Mucosa of descending colon (tissue), 3 donors: ENCODE data around the gene TACSTD2. TPM values are rescaled to one million over a fixed set of nuclear protein-coding genes. Genes with fewer than 3 reads are reported as not detected.
"Not testable (repeated sequence)": the region's sequence is repeated elsewhere in the genome, so short reads cannot be mapped to it uniquely, and the experiment has no call there.

Experiments
- ATAC-seq: fragments of 200-7000 bp; cut with Tn5 transposase; one replicate; pipeline ENCODE4 v1.9.1; 2020; ENCODE audit warnings: mild to moderate bottlenecking, moderate library complexity
- DNase-seq, 3 donors: peaks; one replicate each; pipeline ENCODE4 v3.0.0-alpha.2; 2020
- H3K36me3 ChIP-seq: fragments of 200-600 bp; one replicate; pipeline ENCODE4 v1.8.0; 2021; ENCODE audit warnings: low read depth, mild to moderate bottlenecking
- H3K4me1 ChIP-seq: fragments of 200-600 bp; one replicate; pipeline ENCODE4 v1.8.0; 2021; ENCODE audit warnings: low read depth, mild to moderate bottlenecking
- H3K4me3 ChIP-seq: fragments of 200-600 bp; one replicate; pipeline ENCODE4 v1.8.0; 2021; ENCODE audit warnings: mild to moderate bottlenecking
- H3K9me3 ChIP-seq: fragments of 200-600 bp; one replicate; pipeline ENCODE4 v1.8.0; 2021; ENCODE audit warnings: mild to moderate bottlenecking
- intact Hi-C, 2 donors: fragments of 100-400 bp; cut with DNase I in 1 of 2; cut with micrococcal nuclease in 1 of 2; formaldehyde crosslinking; loops; one replicate each; pipeline versions ENCODE4 v1.11.0 to v1.11.1; 2022; cut with DNase I, micrococcal nuclease
- total RNA-seq, 3 donors: library from RNA; stranded (reverse); fragmentation: NEBNext Ultra II Directional in 2 of 3; extraction: Animal tissue kit (Norgen Biotek cat#: 25700) in 2 of 3; gene quantifications; one replicate each; pipeline versions ENCODE4 v1.2.1 to v1.2.4, GENCODE V29; 2021 to 2023
- TF ChIP-seq, protein P1 (sequence below): fragments of 200-600 bp; IDR thresholded peaks from one replicate; pipeline ENCODE4 v1.8.0; 2022; ENCODE audit warnings: antibody characterized with exemption, mild to moderate bottlenecking
- donor health status: DM: no; HTN: no; CAD: no; lungs with moderate emphysema.
- donor health status: DM: no; HTN: no; CAD: no.
- donor health status: DM: no; HTN: yes; CAD: no.

Gene TACSTD2
- total RNA-seq, 3 donors from 2014 or later = 0.23 to 0.65 (median 0.32) TPM

DNA sequence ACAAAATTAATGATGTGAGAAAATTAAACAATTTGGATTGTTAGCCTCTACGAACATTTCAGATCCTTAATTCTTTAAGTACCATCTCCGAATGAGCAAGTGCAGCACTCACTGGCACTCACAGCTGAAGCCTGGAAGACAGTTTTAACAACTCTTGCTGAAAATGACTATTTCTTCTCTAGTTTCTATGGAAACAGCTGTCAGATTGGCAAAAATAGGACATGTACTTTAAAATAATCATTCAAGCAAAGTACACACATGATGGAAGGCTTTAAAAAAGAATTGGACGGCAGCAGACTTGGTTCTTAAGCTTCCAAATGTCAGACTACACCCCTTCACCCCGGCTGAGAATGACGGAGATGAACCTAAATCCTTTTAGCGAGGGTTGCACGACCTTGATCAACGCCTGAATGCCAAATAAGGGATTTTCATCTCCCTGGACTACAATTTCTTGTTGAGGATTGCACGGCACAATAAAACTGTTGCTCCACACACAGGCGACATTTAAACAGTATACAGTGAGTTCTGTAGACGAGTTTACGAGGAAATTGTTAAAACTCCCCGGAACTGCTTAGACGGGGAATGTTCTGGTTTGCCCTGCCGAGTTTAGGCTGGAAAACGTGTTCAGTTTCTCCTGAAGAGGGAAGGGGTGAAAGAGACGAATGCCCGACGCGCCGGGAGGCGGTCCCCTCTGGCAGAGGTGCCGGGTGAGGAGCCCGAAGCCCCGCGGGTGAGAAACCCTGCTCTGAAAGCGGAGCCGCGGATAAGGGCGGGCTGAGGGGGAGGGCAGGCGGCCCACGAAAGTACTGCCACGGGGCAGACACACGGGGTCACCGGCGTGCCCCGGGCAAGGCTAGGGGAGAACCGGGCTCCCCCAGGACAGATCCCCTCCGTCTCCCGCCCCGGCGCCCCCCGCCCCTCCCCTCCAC is 31.2 kb downstream of the TACSTD2 start:
- DNase-seq (peak; percentile 82 to 89 (median 89)), ATAC-seq (peak; percentile 83)
- TF ChIP-seq, protein P1, sequence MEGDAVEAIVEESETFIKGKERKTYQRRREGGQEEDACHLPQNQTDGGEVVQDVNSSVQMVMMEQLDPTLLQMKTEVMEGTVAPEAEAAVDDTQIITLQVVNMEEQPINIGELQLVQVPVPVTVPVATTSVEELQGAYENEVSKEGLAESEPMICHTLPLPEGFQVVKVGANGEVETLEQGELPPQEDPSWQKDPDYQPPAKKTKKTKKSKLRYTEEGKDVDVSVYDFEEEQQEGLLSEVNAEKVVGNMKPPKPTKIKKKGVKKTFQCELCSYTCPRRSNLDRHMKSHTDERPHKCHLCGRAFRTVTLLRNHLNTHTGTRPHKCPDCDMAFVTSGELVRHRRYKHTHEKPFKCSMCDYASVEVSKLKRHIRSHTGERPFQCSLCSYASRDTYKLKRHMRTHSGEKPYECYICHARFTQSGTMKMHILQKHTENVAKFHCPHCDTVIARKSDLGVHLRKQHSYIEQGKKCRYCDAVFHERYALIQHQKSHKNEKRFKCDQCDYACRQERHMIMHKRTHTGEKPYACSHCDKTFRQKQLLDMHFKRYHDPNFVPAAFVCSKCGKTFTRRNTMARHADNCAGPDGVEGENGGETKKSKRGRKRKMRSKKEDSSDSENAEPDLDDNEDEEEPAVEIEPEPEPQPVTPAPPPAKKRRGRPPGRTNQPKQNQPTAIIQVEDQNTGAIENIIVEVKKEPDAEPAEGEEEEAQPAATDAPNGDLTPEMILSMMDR = no peak
- H3K9me3 ChIP-seq = no peaks in the 10 kb centered on the region
- H3K4me3 ChIP-seq = peak overlapping the region; percentile 84
- intact Hi-C loops = loop anchor here in 1 of 2 donors (5.0 kb wide), 1 partner anchor 831 kb away; no protein-coding TSS in a partner anchor
- peaks cover 4% of the 10 kb centered on the region for H3K4me1 ChIP-seq
- H3K36me3 ChIP-seq = no peaks in the 10 kb centered on the region

DNA sequence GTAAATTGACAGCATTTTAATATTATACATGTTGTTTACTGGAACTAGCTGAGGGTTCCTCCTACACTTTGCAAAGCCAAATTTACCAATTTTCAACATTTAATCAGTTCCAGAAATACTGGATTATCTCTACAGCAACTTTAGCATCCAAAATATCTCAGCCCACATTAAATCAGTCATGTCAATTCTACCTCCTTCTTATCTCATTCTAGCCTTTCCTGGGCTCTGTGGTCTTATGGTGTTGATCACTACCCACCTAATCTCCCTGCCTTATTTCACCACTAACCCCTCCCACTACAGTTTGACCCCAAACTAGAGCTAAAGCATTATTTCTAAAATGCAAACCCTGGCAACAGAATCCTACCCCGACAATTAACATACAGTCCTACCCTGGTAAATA is 33.8 kb downstream of the TACSTD2 start:
- H3K36me3 ChIP-seq = no peaks in the 10 kb centered on the region
- H3K4me3 ChIP-seq = no peak overlapping the region
- DNase-seq (no peak), ATAC-seq (no peak)
- no peaks in the 10 kb centered on the region for H3K9me3 ChIP-seq
- TF ChIP-seq, protein P1 = no peak
- H3K4me1 ChIP-seq = peaks cover 4% of the 10 kb centered on the region
- intact Hi-C loops = no loop called here

DNA sequence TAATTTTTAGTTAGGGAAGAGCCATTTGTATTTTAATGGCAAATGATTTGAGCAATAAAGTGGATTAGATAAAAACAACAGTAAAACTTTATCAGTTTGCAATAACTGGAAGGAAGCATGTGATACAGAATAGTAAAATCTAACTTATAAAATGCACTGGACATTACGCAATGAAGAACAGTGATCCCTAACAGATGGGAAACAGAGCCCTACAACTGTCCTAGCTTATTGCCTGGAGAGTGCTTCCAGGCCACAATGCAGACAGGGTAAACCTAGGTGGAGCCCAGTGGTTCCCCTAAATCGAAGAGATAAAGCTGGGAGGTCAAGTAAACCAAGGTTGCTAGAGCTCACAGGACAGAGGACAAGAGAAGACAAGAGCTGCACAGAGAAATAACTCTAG is 37.5 kb downstream of the TACSTD2 start:
- ATAC-seq = peak; percentile 75
- H3K36me3 ChIP-seq = no peaks in the 10 kb centered on the region
- peak in 1 of 3 donors; percentile 22 for DNase-seq
- no peak overlapping the region for H3K4me3 ChIP-seq
- H3K9me3 ChIP-seq = no peaks in the 10 kb centered on the region
- intact Hi-C loops = no loop called here
- H3K4me1 ChIP-seq = no peaks in the 10 kb centered on the region
- TF ChIP-seq, protein P1 = no peak

- intact Hi-C loops = no loop called here
- no peak for ATAC-seq
- no peaks in the 10 kb centered on the region for H3K36me3 ChIP-seq
These were observed 38.2 kb downstream of the TACSTD2 start for GRCh38 chr1:58538821-58539220.

DNA sequence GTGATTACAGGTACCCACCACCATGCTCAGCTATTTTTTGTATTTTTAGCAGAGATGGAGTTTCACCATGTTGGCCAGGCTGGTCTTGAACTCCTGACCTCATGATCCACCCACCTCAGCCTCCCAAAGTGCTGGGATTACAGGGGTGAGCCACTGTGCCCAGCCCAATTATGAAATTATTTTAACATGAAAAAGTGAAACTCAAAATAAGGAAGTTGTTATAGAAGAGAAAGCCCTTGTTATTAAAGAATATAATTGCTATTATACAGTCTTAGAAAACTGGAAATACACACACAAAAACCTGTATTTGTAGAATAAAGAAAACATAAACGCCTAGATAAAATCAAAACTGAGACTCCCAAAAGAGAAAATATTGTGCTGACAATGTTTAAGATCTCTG is 45.2 kb downstream of the TACSTD2 start:
- H3K36me3 ChIP-seq, H3K4me1 ChIP-seq, H3K4me3 ChIP-seq, DNase-seq, ATAC-seq, intact Hi-C loops, H3K9me3 ChIP-seq: not testable (repeated sequence)

More at GRCh38 chr1:58538821-58539220, 38.2 kb downstream of the TACSTD2 start:
- TF ChIP-seq, protein P1 = no peak
- no peaks in the 10 kb centered on the region for H3K4me1 ChIP-seq
- no peak overlapping the region for H3K4me3 ChIP-seq
- DNase-seq = no peak
- H3K9me3 ChIP-seq = no peaks in the 10 kb centered on the region

- TF ChIP-seq, protein P1 = no peak
- DNase-seq (no peak), ATAC-seq (no peak)
- Histone ChIP-seq H3K4me1 (no peaks in the 10 kb centered on the region), H3K36me3 (no peaks in the 10 kb centered on the region), H3K4me3 (no peak overlapping the region), H3K9me3 (no peaks in the 10 kb centered on the region)
- intact Hi-C loops = no loop called here
These were observed 47.8 kb downstream of the TACSTD2 start for GRCh38 chr1:58529284-58529683.
